GM13977 (cell line): ENCODE data around the gene THAP7.

ENCODE experiments used
- DNase-seq: peaks from one replicate; pipeline ENCODE4 v3.0.0; 2012; ENCODE audit warnings: low spot score
- CTCF ChIP-seq: IDR thresholded peaks from 2 replicates; pipeline ENCODE4 v1.5.1; 2012; ENCODE audit warnings: mild to moderate bottlenecking, control low read depth; ENCODE audit not compliant: insufficient read depth; ENCODE audit errors: extremely low read depth, missing control alignments
- in situ Hi-C: fragments of 300-500 bp; cut with MboI; formaldehyde crosslinking; loops from one replicate; pipeline ENCODE4 v1.12.0; 2022; ENCODE audit warnings: low sequenced_read_pairs, low pct_unique_long_range_greater_than_20kb, mixed read lengths, inconsistent platforms; ENCODE audit not compliant: unreplicated experiment

Gene THAP7

GRCh38 chr22:20979940-20980453 lies 21.9 kb downstream of the THAP7 start:
- no peak for TF ChIP-seq CTCF
- DNase-seq, result no peak
- in situ Hi-C loops, result no loop called here

GRCh38 chr22:20979243-20979809 lies 22.6 kb downstream of the THAP7 start:
- in situ Hi-C loops, result no loop called here
- peak; percentile 73 for DNase-seq

DNA sequence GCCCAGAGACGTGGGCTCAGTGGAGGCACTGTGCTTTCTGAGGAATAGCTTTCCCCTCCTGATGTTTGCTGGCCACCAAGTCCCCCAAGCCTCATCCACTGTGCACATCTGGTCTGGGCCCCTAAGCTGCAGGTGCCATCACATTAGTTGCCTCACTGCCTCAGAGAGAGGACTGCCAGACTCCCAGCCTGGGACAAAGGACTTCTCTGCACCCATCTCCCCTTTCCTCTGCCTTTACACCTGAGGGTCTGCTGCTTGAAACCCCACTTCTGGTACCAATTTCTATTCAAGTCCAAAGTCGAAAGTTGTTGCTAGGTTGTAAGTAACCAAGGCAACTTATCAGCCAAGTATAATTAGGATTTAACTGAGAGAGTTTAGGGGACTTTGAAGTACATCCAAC lies 23.5 kb downstream of the THAP7 start:
- TF ChIP-seq CTCF, result no peak
- in situ Hi-C loops, result no loop called here

More at GRCh38 chr22:20979243-20979809, 22.6 kb downstream of the THAP7 start:
- no peak for TF ChIP-seq CTCF

GRCh38 chr22:20977516-20978170 lies 24.3 kb downstream of the THAP7 start:
- in situ Hi-C loops, result no loop called here
- DNase-seq, result no peak
- TF ChIP-seq CTCF, result no peak

More for the DNA sequence above, 23.5 kb downstream of the THAP7 start:
- no peak for DNase-seq

DNA sequence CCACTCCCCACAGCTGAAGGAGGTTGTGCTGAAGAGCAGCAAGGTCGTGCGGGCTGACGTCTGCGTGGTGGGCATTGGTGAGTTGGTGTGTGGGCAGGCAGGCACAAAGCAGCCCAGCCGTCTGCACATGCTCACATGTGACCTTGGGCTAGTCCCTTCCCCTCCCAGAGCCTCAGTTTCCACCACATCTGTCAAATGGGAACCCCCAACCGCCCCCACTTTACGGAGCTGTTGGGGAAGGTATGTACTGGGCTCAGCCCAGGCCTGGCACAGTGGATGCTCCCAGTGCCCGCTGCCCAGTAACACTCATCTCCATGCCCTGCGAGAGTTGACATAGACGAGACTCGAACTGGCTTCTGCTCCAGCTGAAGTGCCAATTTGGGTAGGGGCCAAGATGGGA lies 24.9 kb downstream of the THAP7 start:
- TF ChIP-seq CTCF, result no peak
- in situ Hi-C loops, result no loop called here

GRCh38 chr22:20976291-20976877 lies 25.5 kb downstream of the THAP7 start:
- no peak for TF ChIP-seq CTCF
- in situ Hi-C loops, result no loop called here

More for the DNA sequence above, 24.9 kb downstream of the THAP7 start:
- no peak for DNase-seq

More at GRCh38 chr22:20976291-20976877, 25.5 kb downstream of the THAP7 start:
- DNase-seq, result no peak
